Stimulated activated naive CD8-positive, alpha-beta T cell treated with anti-CD3 and anti-CD28 coated beads, Interleukin-15, Interleukin-2, amounts not matched to agents 100 ng/mL and 50 ng/mL, for 24 hours (primary cell): ENCODE results near the gene WDR70.
A peak's percentile ranks its signal among the peaks of the same experiment; 100 is the strongest.

Experiments used
- H3K27ac Mint-ChIP-seq: one replicate; pipeline ENCODE4 v1.8.0; 2021; ENCODE audit warnings: mild to moderate bottlenecking, mixed read lengths
- H3K27me3 Mint-ChIP-seq: one replicate; pipeline ENCODE4 v1.8.0; 2021; ENCODE audit warnings: mixed read lengths
- H3K36me3 Mint-ChIP-seq: one replicate; pipeline ENCODE4 v1.8.0; 2021; ENCODE audit warnings: low read depth, mixed read lengths
- H3K4me1 Mint-ChIP-seq: one replicate; pipeline ENCODE4 v1.8.0; 2021; ENCODE audit warnings: low read depth, mixed read lengths
- H3K4me3 Mint-ChIP-seq: one replicate; pipeline ENCODE4 v1.8.0; 2021; ENCODE audit warnings: mild to moderate bottlenecking, mixed read lengths
- H3K9me3 Mint-ChIP-seq: one replicate; pipeline ENCODE4 v1.8.0; 2021; ENCODE audit warnings: mixed read lengths

The WDR70 gene

GRCh38 chr5:37710965-37711364, 331.8 kb downstream of the WDR70 start:
- peak overlapping the region; percentile 32 for H3K27ac Mint-ChIP-seq
- H3K4me1 Mint-ChIP-seq: peaks cover 7% of the 10 kb centered on the region
- H3K27me3 Mint-ChIP-seq: no peaks in the 10 kb centered on the region
- H3K36me3 Mint-ChIP-seq: peaks cover 25% of the 10 kb centered on the region
- H3K4me3 Mint-ChIP-seq: no peak overlapping the region
- H3K9me3 Mint-ChIP-seq: peaks cover 8% of the 10 kb centered on the region

- no peak overlapping the region for H3K4me3 Mint-ChIP-seq
Observed at GRCh38 chr5:37712750-37713149, 333.6 kb downstream of the WDR70 start.

DNA sequence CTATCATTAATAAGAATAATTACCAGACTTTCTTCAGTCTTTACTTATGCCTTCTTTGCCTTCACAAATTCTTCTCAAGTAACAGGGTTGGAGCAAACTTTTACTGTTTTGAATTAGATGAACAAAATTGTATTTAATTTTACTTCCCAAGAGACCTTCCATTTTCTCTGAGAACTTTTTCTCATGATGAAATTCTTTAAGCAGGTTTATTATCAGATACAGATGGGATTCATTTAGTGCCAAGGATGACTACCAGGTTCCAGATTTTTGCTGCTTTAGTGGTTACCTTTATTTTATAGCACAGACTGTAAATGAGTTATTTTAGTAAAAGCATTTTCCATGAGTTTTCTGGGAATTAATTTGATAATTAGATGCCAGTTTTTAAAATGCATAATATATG, 335.6 kb downstream of the WDR70 start:
- Mint-ChIP-seq H3K27ac (no peak overlapping the region), H3K4me1 (peaks cover 7% of the 10 kb centered on the region), H3K4me3 (no peak overlapping the region), H3K9me3 (no peaks in the 10 kb centered on the region), H3K27me3 (no peaks in the 10 kb centered on the region), H3K36me3 (peaks cover 20% of the 10 kb centered on the region)

More at GRCh38 chr5:37712750-37713149, 333.6 kb downstream of the WDR70 start:
- Mint-ChIP-seq H3K4me1 (peaks cover 7% of the 10 kb centered on the region), H3K27me3 (no peaks in the 10 kb centered on the region), H3K27ac (no peak overlapping the region), H3K9me3 (no peaks in the 10 kb centered on the region), H3K36me3 (peaks cover 20% of the 10 kb centered on the region)

DNA sequence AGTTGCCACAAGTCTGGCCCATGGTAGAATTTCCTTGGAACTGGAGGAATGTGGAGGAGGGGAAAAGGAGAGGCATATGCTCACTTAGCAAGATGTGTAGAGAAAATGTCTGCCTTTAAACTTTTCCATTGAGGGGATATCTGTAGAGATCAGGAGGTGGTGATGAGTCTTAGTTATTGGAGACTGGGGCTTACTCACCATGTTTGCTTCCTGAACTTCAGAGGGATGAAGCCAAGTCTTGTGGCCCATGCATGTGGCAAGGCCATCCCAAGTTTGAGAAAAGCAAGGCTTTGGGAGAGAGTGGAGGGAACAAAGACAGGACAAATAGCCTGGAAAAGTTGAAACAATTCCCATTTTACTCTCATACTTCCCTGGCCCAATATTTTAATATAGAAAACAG, 336.2 kb downstream of the WDR70 start:
- H3K27ac Mint-ChIP-seq: no peak overlapping the region
- H3K4me3 Mint-ChIP-seq: no peak overlapping the region
- H3K4me1 Mint-ChIP-seq: peaks cover 10% of the 10 kb centered on the region
- H3K27me3 Mint-ChIP-seq: no peaks in the 10 kb centered on the region
- no peaks in the 10 kb centered on the region for H3K9me3 Mint-ChIP-seq
- peaks cover 22% of the 10 kb centered on the region for H3K36me3 Mint-ChIP-seq

DNA sequence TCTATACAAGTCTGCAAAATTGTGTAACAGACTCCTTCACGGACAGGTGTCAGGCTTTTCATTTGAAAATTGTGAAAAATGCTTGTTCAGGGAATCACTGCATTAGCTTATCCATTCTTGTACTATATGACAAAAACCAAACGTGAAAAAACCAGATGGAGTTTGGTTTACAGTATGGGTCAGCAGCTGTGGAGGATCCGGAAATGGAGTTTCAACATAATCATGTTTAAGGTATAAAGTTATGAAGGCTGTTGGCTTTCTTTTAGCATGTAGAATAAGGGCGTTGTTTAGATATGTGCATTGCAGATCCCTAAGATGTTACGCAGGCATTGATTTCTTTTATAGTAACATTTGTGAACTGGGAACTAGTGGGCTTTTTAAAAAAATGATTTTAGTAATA, 336.9 kb downstream of the WDR70 start:
- Mint-ChIP-seq H3K27me3 (no peaks in the 10 kb centered on the region), H3K9me3 (no peaks in the 10 kb centered on the region), H3K4me3 (no peak overlapping the region), H3K27ac (no peak overlapping the region), H3K36me3 (peaks cover 24% of the 10 kb centered on the region), H3K4me1 (peaks cover 14% of the 10 kb centered on the region)

DNA sequence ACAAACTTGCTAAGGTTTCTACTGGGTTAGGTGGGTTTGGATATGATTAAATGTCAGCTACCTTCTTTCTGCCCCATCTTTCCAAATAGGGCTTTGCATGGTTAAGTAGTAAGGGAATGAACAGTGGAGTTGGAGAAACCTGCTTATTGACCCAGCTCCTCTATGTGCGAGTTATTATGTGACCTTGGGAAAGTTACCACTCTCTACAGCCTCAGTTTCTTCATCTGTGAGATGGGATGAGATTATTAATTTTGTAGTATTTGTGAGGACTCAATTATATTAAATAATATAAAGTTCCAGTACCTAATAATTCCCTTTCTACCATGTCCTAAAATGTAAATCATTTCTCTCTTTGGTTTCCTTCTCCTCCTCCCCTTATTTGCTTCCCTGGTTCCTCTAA, 337.3 kb downstream of the WDR70 start:
- H3K27ac Mint-ChIP-seq: no peak overlapping the region
- H3K27me3 Mint-ChIP-seq: no peaks in the 10 kb centered on the region
- H3K36me3 Mint-ChIP-seq: peaks cover 24% of the 10 kb centered on the region
- no peak overlapping the region for H3K4me3 Mint-ChIP-seq
- no peaks in the 10 kb centered on the region for H3K9me3 Mint-ChIP-seq
- H3K4me1 Mint-ChIP-seq: peaks cover 14% of the 10 kb centered on the region

- Mint-ChIP-seq H3K4me1 (peaks cover 21% of the 10 kb centered on the region), H3K9me3 (no peaks in the 10 kb centered on the region), H3K27me3 (no peaks in the 10 kb centered on the region), H3K4me3 (no peak overlapping the region), H3K36me3 (peaks cover 28% of the 10 kb centered on the region), H3K27ac (no peak overlapping the region)
Observed at GRCh38 chr5:37717276-37717612, 338.1 kb downstream of the WDR70 start.

DNA sequence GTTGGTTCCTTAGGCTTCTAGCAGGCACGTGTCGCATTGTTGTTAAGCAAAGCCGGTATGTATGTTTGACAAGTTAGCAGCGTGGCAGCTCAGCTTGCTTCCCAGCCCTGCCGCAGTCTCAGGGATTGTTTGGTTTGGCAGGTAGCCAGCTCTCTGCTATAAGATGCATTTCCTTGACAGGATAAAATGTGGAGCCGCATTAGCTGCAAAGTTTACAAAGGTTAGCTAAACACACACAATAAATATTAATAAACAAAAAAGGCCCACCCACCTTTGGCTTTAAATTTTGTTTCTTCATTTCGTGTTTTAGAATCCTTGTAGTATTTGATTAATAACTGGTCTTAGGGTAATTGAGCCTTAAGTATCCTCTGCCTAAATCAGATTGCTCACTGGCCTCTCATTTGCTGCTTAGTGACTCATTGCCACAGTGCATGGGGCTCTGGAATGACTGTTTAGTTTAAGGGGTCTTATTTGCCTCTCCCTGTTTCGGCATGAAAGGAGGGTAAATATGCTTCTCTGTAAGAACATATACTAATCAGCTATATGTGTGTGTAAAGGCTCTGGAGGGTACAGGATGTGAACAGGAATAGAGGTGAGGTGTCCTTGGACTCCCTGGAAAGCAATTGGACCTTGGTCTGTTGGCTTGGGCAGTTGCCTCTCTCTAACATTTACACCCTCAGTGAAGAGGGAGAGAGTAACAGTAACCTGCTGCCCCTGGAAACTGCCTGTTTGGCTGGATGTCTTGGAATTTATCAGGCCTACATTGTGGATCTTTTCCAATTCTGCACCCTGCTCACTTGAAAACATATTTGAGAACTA, 338.7 kb downstream of the WDR70 start:
- Mint-ChIP-seq H3K4me3 (no peak overlapping the region), H3K36me3 (peaks cover 32% of the 10 kb centered on the region), H3K9me3 (no peaks in the 10 kb centered on the region), H3K27me3 (no peaks in the 10 kb centered on the region), H3K27ac (no peak overlapping the region), H3K4me1 (peaks cover 27% of the 10 kb centered on the region)

GRCh38 chr5:37720550-37720952, 341.4 kb downstream of the WDR70 start:
- Mint-ChIP-seq H3K27me3 (no peaks in the 10 kb centered on the region), H3K4me1 (peaks cover 36% of the 10 kb centered on the region), H3K36me3 (peaks cover 34% of the 10 kb centered on the region), H3K27ac (no peak overlapping the region), H3K9me3 (no peaks in the 10 kb centered on the region), H3K4me3 (no peak overlapping the region)

- Mint-ChIP-seq H3K27me3 (no peaks in the 10 kb centered on the region), H3K27ac (peak overlapping the region; percentile 75), H3K4me3 (peak overlapping the region; percentile 31), H3K36me3 (peaks cover 42% of the 10 kb centered on the region), H3K9me3 (no peaks in the 10 kb centered on the region), H3K4me1 (peaks cover 36% of the 10 kb centered on the region)
Observed at GRCh38 chr5:37721447-37721871, 342.3 kb downstream of the WDR70 start.

DNA sequence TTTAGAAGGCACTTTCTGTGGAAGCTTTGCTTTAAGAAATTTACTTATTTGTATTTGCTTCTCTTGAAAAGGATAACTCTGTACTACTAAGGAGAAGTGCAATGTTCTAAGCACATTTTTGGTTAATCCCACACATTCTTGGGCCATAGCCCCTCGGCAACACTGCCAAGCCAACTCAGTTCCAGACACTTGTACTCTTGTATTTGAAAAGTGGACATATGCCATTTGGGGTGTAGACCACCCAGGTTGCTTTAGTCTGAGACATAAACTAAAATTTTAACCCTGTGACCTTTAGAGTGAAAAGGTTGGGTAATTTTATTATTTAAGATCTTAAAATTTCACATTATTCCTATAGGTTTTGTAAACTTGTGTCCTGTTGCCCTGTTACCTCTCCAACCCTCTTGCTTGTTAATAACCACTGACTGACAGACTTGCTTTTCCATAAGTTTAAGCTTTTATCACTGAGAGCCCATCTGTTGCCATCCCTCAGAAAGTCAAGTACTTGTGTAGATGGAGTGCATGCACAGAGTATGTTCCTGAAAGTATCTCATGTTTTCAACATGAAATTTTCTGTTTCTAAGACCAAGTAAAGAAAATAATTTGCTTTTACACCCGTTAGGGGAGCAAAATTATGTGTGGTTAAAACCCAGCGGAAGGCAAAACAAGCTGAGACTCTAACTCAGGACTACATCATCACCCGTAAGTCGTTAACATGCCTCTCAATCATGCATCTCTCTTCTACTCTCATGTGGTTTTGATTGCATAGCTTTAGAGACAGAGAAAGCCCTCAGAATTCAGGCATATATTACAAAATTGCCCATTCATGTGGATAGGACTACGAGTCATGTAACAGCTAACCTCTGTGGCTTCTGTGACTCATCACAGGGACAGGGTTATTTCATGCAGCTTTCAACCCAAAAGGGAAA, 343.4 kb downstream of the WDR70 start:
- H3K4me3 Mint-ChIP-seq: peak overlapping the region; percentile 50
- H3K4me1 Mint-ChIP-seq: peaks cover 36% of the 10 kb centered on the region
- no peaks in the 10 kb centered on the region for H3K9me3 Mint-ChIP-seq
- H3K27me3 Mint-ChIP-seq: no peaks in the 10 kb centered on the region
- peak overlapping the region; percentile 84 for H3K27ac Mint-ChIP-seq
- peaks cover 47% of the 10 kb centered on the region for H3K36me3 Mint-ChIP-seq

DNA sequence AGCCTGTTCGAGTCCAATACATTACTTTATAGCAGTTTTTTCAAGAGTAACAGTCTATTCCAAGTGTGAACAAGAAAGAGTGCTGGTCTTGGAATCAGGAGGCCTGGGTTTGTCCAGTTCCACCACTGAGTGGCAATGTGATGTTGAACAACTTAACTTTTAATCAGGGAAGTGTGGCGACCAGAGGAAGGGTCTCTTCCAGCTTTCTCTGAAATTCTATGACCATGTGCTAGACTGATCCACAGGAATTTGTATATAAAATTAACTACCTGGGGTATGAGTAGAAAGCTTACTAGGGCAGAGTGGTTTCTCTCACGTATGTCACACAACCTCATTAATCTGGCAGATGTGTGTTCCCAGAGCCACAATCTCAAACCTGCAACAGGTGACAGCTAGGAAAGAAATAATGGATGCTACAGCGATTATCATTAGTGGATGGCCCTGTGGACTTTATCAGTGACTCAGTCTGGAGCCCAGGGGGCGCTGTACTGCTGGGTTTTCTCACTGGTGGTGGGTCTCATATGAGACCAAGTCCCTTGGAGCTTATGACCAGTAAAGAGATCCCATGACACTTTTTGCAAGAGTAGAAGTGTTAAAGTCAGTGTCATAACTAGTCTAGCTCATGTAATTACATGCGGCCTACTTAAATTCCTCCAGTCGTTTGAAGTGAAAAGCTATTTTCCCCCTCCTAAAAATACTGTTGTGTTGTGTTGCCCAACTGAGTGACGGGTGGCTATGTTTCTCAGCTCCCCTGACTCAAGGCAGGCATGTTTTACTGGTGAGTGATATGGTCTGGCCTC, 344.2 kb downstream of the WDR70 start:
- H3K27me3 Mint-ChIP-seq: no peaks in the 10 kb centered on the region
- peaks cover 52% of the 10 kb centered on the region for H3K36me3 Mint-ChIP-seq
- H3K4me3 Mint-ChIP-seq: no peak overlapping the region
- peaks cover 36% of the 10 kb centered on the region for H3K4me1 Mint-ChIP-seq
- H3K9me3 Mint-ChIP-seq: no peaks in the 10 kb centered on the region
- peak overlapping the region; percentile 84 for H3K27ac Mint-ChIP-seq

- peaks cover 36% of the 10 kb centered on the region for H3K4me1 Mint-ChIP-seq
- H3K27ac Mint-ChIP-seq: no peak overlapping the region
- H3K36me3 Mint-ChIP-seq: peaks cover 63% of the 10 kb centered on the region
- H3K27me3 Mint-ChIP-seq: no peaks in the 10 kb centered on the region
- H3K4me3 Mint-ChIP-seq: no peak overlapping the region
- H3K9me3 Mint-ChIP-seq: no peaks in the 10 kb centered on the region
Observed at GRCh38 chr5:37724395-37725125, 345.4 kb downstream of the WDR70 start.

- Mint-ChIP-seq H3K4me3 (no peak overlapping the region), H3K4me1 (peaks cover 35% of the 10 kb centered on the region), H3K27me3 (no peaks in the 10 kb centered on the region), H3K9me3 (no peaks in the 10 kb centered on the region), H3K27ac (no peak overlapping the region), H3K36me3 (peaks cover 67% of the 10 kb centered on the region)
Observed at GRCh38 chr5:37725185-37725584, 346.1 kb downstream of the WDR70 start.
